ENCODE results near the gene FABP1. TPM values are rescaled to one million over a fixed set of nuclear protein-coding genes. Genes with fewer than 3 reads are reported as not detected.

The FABP1 gene
- total RNA-seq, 1 donor: not detected

DNA sequence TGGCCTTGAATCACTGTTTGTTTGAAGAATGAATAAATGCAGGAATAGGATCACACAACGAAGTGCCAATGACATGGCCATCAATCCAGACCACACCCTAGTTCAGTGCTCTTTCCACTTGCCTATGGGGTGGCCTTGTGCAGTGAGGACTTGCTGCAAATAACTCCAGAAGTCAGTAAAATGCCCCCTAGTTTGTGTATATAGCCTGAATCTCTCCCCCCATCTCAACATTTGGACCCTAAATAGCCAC lies 299 bp downstream of the FABP1 start:
- Histone ChIP-seq H3K79me2 (ENCODE audit: insufficient read depth, low read length) (no peaks in the 10 kb centered on the region), H3K4me3 (ENCODE audit: insufficient read depth, low read length) (no peak overlapping the region), H4K20me1 (ENCODE audit: insufficient read depth, low read length) (no peaks in the 10 kb centered on the region), H2AFZ (ENCODE audit: low read length) (no peak overlapping the region), H3K36me3 (ENCODE audit: insufficient read depth, low read length) (no peaks in the 10 kb centered on the region), H3K27ac (ENCODE audit: low read depth, low read length) (no peak overlapping the region), H3K4me1 (ENCODE audit: insufficient read depth, low read length) (no peaks in the 10 kb centered on the region), H3K4me2 (ENCODE audit: insufficient read depth, low read length) (no peak overlapping the region), H3K27me3 (ENCODE audit: insufficient read depth, low read length) (no peaks in the 10 kb centered on the region), H3K9me3 (ENCODE audit: low read depth, low read length) (no peaks in the 10 kb centered on the region)
- TF ChIP-seq, protein P1, sequence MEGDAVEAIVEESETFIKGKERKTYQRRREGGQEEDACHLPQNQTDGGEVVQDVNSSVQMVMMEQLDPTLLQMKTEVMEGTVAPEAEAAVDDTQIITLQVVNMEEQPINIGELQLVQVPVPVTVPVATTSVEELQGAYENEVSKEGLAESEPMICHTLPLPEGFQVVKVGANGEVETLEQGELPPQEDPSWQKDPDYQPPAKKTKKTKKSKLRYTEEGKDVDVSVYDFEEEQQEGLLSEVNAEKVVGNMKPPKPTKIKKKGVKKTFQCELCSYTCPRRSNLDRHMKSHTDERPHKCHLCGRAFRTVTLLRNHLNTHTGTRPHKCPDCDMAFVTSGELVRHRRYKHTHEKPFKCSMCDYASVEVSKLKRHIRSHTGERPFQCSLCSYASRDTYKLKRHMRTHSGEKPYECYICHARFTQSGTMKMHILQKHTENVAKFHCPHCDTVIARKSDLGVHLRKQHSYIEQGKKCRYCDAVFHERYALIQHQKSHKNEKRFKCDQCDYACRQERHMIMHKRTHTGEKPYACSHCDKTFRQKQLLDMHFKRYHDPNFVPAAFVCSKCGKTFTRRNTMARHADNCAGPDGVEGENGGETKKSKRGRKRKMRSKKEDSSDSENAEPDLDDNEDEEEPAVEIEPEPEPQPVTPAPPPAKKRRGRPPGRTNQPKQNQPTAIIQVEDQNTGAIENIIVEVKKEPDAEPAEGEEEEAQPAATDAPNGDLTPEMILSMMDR (IDR thresholded peaks at IDR 0.05; ENCODE audit: extremely low read depth, low read depth, low read length): no peak
- DNase-seq (ENCODE audit: insufficient read length, low spot score, missing footprints): no peak

- H3K27ac ChIP-seq (ENCODE audit: low read depth, low read length): no peak overlapping the region
- H3K36me3 ChIP-seq (ENCODE audit: insufficient read depth, low read length): no peaks in the 10 kb centered on the region
- no peak overlapping the region for H3K4me3 ChIP-seq (ENCODE audit: insufficient read depth, low read length)
- H2AFZ ChIP-seq (ENCODE audit: low read length): no peak overlapping the region
- no peaks in the 10 kb centered on the region for H4K20me1 ChIP-seq (ENCODE audit: insufficient read depth, low read length)
- DNase-seq (ENCODE audit: insufficient read length, low spot score, missing footprints): no peak
- no peaks in the 10 kb centered on the region for H3K79me2 ChIP-seq (ENCODE audit: insufficient read depth, low read length)
- no peak overlapping the region for H3K4me2 ChIP-seq (ENCODE audit: insufficient read depth, low read length)
- H3K9me3 ChIP-seq (ENCODE audit: low read depth, low read length): no peaks in the 10 kb centered on the region
- H3K4me1 ChIP-seq (ENCODE audit: insufficient read depth, low read length): no peaks in the 10 kb centered on the region
- TF ChIP-seq, protein P1 (IDR thresholded peaks at IDR 0.05; ENCODE audit: extremely low read depth, low read depth, low read length): no peak
- no peaks in the 10 kb centered on the region for H3K27me3 ChIP-seq (ENCODE audit: insufficient read depth, low read length)
These were observed 857 bp downstream of the FABP1 start for GRCh38 chr2:88126772-88127637.

- H3K9me3 ChIP-seq (ENCODE audit: low read depth, low read length): no peaks in the 10 kb centered on the region
- no peak for DNase-seq (ENCODE audit: insufficient read length, low spot score, missing footprints)
- no peaks in the 10 kb centered on the region for H3K4me1 ChIP-seq (ENCODE audit: insufficient read depth, low read length)
- no peak overlapping the region for H2AFZ ChIP-seq (ENCODE audit: low read length)
- no peak overlapping the region for H3K4me3 ChIP-seq (ENCODE audit: insufficient read depth, low read length)
- TF ChIP-seq, protein P1 (IDR thresholded peaks at IDR 0.05; ENCODE audit: extremely low read depth, low read depth, low read length): no peak
- no peaks in the 10 kb centered on the region for H3K36me3 ChIP-seq (ENCODE audit: insufficient read depth, low read length)
- no peaks in the 10 kb centered on the region for H3K79me2 ChIP-seq (ENCODE audit: insufficient read depth, low read length)
- no peaks in the 10 kb centered on the region for H3K27me3 ChIP-seq (ENCODE audit: insufficient read depth, low read length)
- H3K4me2 ChIP-seq (ENCODE audit: insufficient read depth, low read length): no peak overlapping the region
- H3K27ac ChIP-seq (ENCODE audit: low read depth, low read length): no peak overlapping the region
- H4K20me1 ChIP-seq (ENCODE audit: insufficient read depth, low read length): no peaks in the 10 kb centered on the region
These were observed 1.7 kb downstream of the FABP1 start for GRCh38 chr2:88125924-88126771.

DNA sequence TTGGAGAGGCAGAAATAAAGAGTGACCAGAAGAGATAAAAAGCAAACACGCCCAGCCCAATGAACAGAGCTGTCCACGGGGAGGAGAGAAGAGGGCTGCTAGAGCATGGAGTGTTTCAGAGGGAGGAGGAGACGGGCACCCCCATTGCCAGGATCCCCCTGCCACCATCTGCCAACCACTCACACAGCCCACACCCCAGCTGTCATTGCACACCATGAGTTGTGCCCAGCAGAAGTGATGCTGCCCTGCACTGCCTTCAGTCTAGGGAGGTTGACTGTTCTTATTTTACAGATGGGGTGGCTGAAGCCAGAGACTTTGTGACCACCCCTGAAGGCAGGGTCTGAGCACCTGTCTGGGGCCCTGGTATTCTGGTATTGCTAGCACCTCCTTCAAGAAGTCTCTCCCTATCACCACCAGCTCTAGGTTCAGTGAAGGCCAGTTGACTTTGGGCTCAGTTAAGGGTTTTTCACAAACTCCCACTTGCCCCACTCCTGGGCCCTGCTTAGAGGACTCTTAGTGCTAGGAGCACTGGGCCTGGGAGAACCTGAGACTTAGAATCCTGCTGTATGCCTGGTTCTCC lies 2.4 kb downstream of the FABP1 start:
- TF ChIP-seq, protein P1 (IDR thresholded peaks at IDR 0.05; ENCODE audit: extremely low read depth, low read depth, low read length): no peak
- DNase-seq (ENCODE audit: insufficient read length, low spot score, missing footprints): no peak
- Histone ChIP-seq H3K36me3 (ENCODE audit: insufficient read depth, low read length) (no peaks in the 10 kb centered on the region), H3K4me3 (ENCODE audit: insufficient read depth, low read length) (no peak overlapping the region), H3K27ac (ENCODE audit: low read depth, low read length) (no peak overlapping the region), H3K9me3 (ENCODE audit: low read depth, low read length) (no peaks in the 10 kb centered on the region), H3K27me3 (ENCODE audit: insufficient read depth, low read length) (no peaks in the 10 kb centered on the region), H3K4me2 (ENCODE audit: insufficient read depth, low read length) (no peak overlapping the region), H2AFZ (ENCODE audit: low read length) (no peak overlapping the region), H3K79me2 (ENCODE audit: insufficient read depth, low read length) (no peaks in the 10 kb centered on the region), H3K4me1 (ENCODE audit: insufficient read depth, low read length) (no peaks in the 10 kb centered on the region), H4K20me1 (ENCODE audit: insufficient read depth, low read length) (no peaks in the 10 kb centered on the region)
